HG02610 (cell line): Measurements from ENCODE around the gene TMEM31.

Source experiments
- ATAC-seq: cut with Tn5 transposase; IDR thresholded peaks from one replicate; pipeline ENCODE4 v1.9.1; 2021; ENCODE audit warnings: mild to moderate bottlenecking, moderate library complexity; ENCODE audit not compliant: unreplicated experiment

TMEM31 gene

DNA sequence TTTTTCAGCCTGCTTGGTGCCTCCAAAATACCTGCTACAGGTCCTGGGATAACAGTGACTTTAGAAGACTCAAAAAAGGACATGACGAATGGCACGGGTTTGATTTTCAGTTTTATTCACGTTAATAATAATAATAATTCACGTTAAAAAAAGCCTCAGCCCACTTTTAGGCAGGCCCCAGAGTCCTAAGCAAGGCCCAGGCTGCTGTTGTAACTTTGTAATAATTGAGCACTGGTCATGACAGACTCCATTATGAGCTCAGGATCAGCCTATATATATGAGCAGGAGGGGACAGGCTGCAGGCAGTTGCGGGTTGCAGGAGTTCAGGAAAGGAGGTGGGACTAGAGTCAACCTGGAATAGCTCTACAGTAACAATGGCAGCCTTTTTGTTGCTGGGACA is at the start of gene TMEM31:
TMEM31 (plus strand) TSS at position 301 of the 400 bp plus-strand sequence. CDS start 1,350 bp downstream, outside the sequence.
- no peak for ATAC-seq

GRCh38 chrX:103663981-103664762 is 46.5 kb upstream of the TMEM31 start:
- no peak for ATAC-seq

DNA sequence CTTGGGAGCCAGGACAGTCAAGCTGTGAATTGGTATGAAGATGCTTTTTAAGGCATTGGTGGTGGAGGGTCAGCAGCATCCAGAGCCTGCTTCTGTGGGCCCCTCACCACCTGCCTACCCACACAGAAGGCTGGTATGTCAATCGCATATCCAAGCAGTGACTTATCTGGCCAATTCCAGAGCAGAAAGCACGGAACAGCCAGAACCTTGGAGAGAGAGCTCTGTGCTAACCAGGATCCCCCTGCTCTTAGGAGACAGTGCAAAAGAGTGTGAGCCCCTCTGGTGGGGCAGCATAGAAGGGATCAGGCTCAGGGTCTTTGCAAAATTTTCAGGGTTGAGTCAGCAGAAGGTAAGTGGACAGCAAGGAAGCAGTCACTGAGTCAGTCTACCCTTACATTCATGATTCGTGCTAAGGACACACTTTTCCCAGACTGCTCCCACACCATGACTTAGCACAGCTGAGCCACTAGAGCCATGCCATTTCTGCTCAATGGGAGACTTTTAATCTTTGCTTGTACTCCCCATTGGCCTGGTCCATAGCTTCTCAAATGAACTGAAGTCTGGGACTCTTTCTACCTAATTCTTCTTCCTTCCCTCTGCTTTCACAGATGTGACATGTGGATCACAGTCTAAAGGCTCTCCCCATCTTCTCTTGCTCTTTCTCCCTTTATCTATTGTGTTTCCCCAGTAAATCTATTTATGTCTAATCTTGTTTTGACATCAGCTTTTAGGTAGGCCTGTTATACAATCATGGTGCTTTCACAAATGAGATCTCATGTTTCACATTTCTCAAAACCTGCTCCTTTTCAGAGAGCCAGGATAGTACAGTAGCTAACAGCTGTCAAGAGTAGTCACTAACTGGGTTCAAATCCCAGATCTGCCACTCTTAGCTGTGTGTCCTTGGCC is 44.3 kb upstream of the TMEM31 start:
- no peak for ATAC-seq

DNA sequence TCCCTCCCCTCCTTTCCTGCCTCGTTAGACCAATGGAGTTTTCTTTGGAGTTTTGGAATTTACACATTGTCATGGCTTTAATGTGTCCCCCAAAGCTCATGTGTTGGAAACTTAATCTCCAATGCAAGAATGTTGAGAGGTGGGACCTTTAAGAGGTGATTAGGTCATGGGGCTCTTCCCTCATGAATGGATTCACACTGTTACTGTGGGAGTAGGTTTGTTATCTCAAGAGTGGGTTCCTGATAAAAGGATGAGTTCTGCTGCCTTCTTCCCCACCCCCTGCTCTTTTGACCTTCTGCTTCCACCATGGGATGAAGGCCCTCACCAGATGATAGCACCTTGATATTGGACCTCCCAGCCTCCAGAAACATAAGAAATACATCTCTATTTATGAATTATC is 41.0 kb upstream of the TMEM31 start:
- no peak for ATAC-seq

- no peak for ATAC-seq
Measured at GRCh38 chrX:103674531-103675454, 35.9 kb upstream of the TMEM31 start.

DNA sequence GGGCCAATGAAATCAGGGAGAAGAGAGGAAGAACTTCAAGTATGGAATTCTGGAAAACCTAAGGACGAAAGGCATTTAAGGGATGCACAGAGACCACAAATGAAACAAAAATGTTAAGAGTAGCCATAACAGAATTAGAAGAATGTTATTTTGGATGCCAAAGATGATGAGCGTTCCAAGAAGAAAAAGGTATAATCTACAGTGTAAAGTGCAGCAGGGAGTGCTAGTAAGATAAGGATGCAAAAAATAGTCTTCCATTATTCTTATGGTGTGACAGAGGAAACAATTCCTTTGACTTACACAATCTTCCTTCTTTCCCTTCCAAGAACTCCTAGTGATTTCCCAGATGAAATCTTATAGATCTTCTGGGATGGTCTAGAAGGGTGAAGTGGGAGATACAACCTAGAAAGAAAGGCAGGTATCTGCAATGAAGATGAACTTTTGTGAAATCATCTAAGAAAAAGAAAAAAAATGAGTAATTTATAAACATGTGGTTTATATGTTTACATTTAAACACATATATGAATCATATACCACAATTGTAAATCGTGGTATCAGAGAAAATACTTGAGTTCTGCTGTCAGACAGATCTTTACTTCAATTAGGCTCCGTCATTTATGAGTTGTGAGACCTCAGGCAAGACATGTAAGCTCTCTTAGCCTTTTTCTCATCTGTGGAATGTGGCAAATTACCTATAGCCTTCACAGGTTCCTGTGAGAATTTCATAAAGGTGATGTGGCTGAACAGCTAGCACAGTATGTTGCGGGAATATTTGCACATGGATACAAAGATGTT is 32.3 kb upstream of the TMEM31 start:
- no peak for ATAC-seq

DNA sequence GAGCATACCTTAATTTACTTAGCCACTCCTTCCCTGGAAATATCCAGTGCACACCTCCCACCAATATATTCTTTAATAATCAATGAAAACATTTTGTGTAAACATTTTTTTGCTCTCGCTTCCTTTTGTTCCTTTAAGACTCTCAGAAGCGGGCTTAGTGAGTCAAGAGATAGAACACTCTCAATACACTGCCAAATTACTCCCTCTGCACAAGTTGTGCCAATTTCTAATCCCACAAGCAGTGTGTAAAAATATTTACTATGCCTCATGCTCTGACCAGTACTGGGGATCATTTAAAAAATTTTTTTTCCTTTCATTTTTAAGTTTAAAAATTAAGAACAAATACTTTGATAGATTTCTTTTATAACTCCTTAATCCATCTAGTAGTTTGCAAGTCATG is 29.3 kb upstream of the TMEM31 start:
- no peak for ATAC-seq

DNA sequence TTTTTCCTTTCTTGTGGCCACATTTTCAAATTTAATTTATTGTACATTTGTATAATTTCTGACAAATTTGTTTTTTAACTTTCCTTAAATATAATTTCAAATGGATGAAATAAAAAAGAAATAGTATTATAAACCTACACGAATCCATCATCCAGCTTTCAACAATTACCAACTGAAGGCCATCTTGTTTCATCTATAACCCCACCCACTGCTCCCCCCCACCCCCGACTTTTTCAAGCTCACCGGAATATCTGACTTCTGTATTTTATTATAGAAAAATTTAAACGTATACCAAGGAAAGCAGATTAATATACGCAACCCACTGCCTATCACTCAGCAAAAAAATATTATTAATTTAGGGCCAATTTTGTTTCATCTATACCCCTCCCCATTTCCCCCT is 25.3 kb upstream of the TMEM31 start:
- no peak for ATAC-seq

- ATAC-seq = peak; percentile 96
Measured at GRCh38 chrX:103686199-103687072, 24.3 kb upstream of the TMEM31 start, which contains the start of gene MORF4L2. Gene MORF4L2 (minus strand): TSS chrX:103686699. CDS start chrX:103677027, 9,672 bp downstream.

DNA sequence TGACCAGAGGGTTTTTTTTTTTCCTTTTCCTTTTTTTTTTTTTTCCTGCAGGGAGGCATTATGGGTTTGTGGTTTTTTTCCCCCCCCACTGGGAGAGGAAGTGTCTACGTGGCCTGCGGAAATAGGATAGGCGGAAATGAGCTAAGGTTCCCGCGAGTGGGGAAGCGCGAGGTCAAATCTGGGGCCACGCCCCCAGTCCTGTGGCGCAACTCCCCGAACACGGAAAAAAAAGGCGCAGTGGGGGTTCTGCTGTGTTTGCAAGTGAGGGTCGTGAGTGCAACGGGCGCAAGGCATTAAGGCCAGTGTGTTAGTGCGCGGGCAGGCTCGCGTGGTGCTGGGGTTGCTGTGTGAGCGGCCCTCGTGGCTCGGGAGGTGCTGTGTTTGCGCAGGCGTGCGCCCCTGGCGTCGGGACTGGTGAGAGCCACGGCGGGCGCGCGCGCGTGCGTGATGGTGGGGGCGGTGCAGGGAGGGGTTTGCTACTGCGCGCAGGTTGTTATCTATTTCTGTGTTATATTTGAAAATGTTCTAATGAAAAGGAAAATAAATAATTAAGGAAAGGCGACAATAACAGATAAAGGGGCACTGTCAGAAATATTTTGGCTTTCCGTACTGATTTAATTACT is 23.5 kb upstream of the TMEM31 start:
- ATAC-seq = peak; percentile 56

GRCh38 chrX:103687696-103688201 is 23.0 kb upstream of the TMEM31 start:
- ATAC-seq = no peak

- no peak for ATAC-seq
Measured at GRCh38 chrX:103688946-103689345, 21.8 kb upstream of the TMEM31 start.

DNA sequence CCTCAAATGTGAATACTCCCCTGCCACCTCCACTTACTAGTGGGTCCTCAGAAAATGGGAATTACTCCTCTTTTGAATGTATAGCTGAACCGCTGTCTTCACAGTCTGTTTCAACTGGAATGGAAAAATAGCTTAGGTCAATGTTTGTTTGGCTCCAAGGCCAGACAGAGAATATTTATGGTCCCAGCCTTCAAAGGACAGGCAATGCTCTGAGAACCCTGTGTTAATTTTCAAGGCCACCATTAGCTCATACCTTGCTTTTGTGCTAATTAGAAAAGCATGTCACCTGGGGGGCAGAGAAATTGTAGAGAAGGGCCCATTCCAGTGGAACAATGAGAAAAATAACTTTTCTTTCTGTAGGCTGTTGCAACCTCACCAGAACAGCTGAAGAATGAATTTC is 19.6 kb upstream of the TMEM31 start:
- ATAC-seq = no peak

DNA sequence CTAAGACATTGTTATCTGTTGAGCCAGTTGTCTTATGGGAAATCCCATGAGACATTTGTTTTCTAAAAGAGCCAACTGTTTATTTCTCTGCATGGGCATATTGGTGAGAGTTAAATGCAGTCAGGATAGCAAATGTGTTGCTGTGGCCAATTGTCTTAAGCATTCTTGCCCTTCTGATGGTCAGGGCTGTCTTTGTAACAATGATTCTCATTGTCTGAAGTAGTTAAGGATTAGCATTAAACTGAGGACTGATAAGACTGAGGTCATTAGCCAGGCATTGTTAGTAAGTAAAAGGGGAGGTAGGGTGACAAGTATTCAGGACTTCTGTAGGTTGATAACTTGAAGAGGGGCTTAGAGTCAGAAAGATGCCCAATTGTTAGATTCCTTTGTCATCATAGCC is 13.0 kb upstream of the TMEM31 start:
- no peak for ATAC-seq

- no peak for ATAC-seq
Measured at GRCh38 chrX:103699243-103699642, 11.5 kb upstream of the TMEM31 start.

DNA sequence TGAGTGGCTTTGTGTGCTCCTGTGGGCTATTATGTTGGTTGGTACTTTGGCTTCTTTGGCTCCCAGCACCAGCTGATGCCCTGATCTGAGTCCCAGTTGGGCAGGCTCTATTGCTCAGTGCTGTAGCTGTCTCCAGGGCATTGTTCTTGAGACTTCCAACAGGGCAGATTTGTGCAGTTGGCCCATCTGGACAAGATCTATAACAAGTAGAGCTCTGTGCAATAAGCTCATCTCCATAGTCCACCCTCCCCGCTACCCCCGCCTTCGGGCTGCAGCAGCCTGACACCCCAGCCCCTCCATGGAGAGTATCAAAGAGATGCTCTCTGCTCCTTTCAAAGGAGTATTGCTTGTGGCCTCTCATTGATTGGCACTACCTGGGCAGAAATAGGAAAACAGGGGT is 5.8 kb upstream of the TMEM31 start:
- no peak for ATAC-seq

GRCh38 chrX:103716962-103717361 is 6.3 kb downstream of the TMEM31 start:
- ATAC-seq = no peak

GRCh38 chrX:103718120-103718519 is 7.4 kb downstream of the TMEM31 start:
- no peak for ATAC-seq
